Middle frontal gyrus (tissue), 1 donor: ENCODE measurements around the gene SLC11A2.
"Not testable (repeated sequence)": the region's sequence is repeated elsewhere in the genome, so short reads cannot be mapped to it uniquely, and the experiment has no call there.

Experiments used
- DNase-seq: peaks from one replicate; pipeline ENCODE4 v3.0.0-alpha.2; 2015; ENCODE audit warnings: low spot score; ENCODE audit errors: extremely low spot score

The SLC11A2 gene

DNA sequence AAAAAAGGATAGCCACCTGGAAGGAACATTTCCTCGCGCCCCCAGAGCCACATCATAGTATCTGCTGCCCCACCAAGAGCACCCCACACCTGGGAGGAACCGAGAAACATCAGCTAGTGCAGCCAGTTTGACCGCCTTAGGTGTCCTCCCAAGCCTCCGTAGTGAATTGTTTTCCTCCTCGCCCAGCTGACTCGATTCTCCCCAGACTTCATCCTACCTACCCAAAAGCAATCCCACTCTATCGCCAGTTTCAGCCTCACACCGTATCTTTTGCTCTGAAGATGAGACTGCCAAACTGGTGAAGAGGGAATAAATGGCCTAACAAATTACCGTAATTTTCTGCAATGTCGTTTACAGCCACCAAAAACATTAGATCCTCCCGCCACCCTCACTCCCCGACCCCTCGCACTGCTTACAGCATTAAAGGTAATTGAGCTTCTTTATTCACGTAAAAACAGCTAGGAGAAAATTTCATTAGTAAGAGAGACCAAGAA, 1.2 kb upstream of the SLC11A2 start:
- DNase-seq: no peak

- DNase-seq: no peak
Observed at GRCh38 chr12:51025338-51025835, 797 bp downstream of the SLC11A2 start.

GRCh38 chr12:51023625-51024382, 2.4 kb downstream of the SLC11A2 start:
- no peak for DNase-seq

DNA sequence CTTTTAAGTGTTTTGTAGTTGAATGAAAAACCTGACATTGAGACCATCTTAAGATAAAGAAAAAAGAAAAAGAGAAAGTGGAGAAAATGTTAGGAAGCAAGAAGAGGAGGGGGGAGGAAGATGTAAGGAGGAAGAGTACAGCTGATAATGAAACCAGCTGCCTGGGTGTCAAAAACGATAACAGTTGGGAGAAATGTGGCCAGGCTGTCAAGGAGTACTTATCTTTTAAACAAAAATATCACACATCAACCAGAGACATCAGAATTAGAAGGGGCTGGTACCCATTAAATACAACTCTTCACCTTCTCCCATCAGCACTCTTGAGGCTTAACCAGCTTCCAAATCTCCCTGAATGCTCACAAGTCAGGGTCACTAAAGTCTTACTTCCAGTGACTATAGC, 4.5 kb downstream of the SLC11A2 start:
- DNase-seq: no peak

DNA sequence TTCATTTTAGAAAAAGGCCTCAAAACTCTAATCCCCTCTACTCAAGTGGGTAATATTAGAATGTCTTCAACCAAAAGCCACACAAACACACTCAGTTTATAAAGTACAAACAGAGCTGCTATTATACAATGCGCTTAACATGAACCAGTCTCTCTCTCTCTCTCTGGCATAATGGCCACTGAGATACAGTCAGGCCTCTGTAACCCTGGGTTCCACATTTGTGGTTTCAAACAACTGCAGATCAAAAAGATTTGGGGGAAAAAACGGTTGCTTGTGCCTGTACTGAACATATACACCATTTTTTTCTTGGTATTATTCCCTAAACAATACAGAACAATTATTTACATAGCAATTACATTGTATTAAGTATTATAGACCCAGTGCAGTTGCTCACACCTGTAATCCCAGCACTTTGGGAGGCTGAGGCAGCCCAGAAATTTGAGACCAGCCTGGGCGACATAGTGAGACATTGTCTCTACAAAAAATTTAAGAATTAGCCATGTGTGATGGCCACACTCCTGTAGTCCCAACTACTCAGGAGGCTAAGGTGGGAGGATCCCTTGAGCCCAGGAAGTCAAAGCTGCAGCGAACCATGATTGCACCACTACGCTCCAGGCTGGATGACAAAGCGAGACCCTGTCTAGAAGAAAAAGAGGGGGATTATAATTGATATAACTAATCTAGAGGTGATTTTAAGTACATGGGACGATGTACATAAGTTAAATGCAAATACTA, 5.6 kb downstream of the SLC11A2 start:
- DNase-seq: no peak

GRCh38 chr12:51019927-51020326, 6.3 kb downstream of the SLC11A2 start:
- no peak for DNase-seq

GRCh38 chr12:51018956-51019355, 7.2 kb downstream of the SLC11A2 start:
- DNase-seq: no peak

GRCh38 chr12:51017452-51017851, 8.7 kb downstream of the SLC11A2 start:
- no peak for DNase-seq

DNA sequence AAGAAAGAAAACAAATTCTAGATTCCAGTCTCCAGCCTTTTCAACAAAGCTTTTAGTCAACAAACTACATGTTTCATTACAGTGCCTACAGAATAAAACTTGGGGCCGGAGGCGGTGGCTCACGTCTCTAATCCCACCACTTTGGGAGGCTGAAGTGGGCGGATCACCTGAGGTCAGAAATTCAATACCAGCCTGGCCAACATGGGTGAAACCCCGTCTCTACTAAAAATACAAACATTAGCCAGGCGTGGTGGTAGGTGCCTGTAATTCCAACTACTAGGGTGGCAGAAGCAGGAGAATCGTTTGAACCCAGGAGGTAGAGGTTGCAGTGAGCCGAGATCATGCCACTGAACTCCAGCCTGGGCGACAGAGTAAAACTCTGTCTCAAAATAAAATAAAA, 11.7 kb downstream of the SLC11A2 start:
- not testable (repeated sequence) for DNase-seq

GRCh38 chr12:51013441-51013840, 12.7 kb downstream of the SLC11A2 start:
- DNase-seq: no peak

GRCh38 chr12:51012570-51013236, 13.5 kb downstream of the SLC11A2 start:
- no peak for DNase-seq

- no peak for DNase-seq
Observed at GRCh38 chr12:51011955-51012354, 14.2 kb downstream of the SLC11A2 start.

DNA sequence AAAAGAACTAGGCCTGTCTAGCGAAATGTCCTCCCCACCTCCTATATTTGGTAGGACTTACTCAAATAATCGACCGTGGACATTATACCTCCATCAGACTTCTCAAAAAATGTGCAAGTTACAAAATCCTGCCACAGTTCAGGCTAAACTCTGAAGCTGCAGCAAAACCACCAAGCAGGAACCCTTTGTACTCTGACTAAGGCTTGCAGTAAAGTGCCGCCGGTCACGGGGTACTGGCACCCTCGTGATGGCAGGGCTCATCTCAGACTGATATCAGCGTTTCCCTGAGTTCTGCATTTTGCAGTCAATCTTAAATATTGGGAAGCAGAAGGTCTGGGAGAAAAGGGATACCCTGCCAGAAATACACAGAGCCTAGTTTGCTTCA, 17.1 kb downstream of the SLC11A2 start:
- DNase-seq: peak; percentile 59

- DNase-seq: no peak
Observed at GRCh38 chr12:51008329-51009055, 17.7 kb downstream of the SLC11A2 start.

DNA sequence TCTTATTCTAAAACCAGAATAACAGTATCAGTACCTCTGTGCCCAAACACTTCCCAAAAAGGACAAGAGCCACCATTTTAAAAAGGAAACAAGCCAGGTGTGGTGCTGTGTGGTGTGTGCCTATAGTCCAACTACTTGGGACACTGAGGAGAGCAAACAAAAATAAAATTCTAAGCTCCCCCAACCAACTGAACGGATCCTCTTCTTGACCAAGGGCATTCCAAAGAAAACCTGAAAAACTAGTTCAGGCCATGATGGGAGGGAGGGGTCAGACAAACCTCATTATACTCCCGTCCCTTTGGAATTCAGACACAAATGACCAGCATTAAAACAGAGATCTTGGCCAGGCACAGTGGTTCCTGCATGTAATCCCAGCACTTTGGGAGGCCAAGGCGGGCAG, 20.5 kb downstream of the SLC11A2 start:
- DNase-seq: no peak

- no peak for DNase-seq
Observed at GRCh38 chr12:51005030-51005429, 21.2 kb downstream of the SLC11A2 start.

DNA sequence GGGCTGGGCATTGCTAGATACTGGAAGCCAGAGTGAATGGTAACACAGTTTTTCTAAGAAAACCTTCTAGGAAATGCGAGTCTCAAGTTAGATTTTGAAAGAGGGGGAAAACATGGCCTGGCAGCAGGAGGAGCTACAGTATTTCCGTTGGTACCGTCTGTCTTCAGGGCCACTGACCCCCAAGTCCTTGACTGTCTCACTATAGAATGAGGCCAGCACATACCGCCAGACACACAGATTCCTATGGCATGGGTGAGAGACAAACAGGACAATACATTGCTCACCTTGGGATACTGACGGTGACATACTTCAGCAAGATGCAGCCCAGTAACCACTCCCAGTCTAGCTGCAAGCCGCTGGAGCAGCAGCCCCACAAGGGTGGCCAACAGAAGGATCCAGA, 21.7 kb downstream of the SLC11A2 start:
- no peak for DNase-seq

GRCh38 chr12:51001799-51002198, 24.4 kb downstream of the SLC11A2 start:
- no peak for DNase-seq

GRCh38 chr12:51000245-51000644, 25.9 kb downstream of the SLC11A2 start:
- no peak for DNase-seq

GRCh38 chr12:50999093-50999492, 27.1 kb downstream of the SLC11A2 start:
- no peak for DNase-seq

- DNase-seq: no peak
Observed at GRCh38 chr12:50992819-50993218, 33.4 kb downstream of the SLC11A2 start.
